Amygdala (tissue), 56 donors: ENCODE data around the gene RAD52.

Experiments
- DNase-seq, 56 donors: peaks; one replicate each; lab custom pipeline; 2025; lab: John Stamatoyannopoulos, UW

RAD52 gene

GRCh38 chr12:884746-885414, 64.6 kb downstream of the RAD52 start:
- no peak for DNase-seq

- no peak for DNase-seq
Measured at GRCh38 chr12:880656-881055, 68.8 kb downstream of the RAD52 start.

GRCh38 chr12:879641-880040, 69.9 kb downstream of the RAD52 start:
- DNase-seq: no peak

- DNase-seq: no peak
Measured at GRCh38 chr12:873954-874353, 75.5 kb downstream of the RAD52 start.

- DNase-seq: no peak
Measured at GRCh38 chr12:870378-870777, 79.1 kb downstream of the RAD52 start.

- DNase-seq: no peak
Measured at GRCh38 chr12:868722-869121, 80.8 kb downstream of the RAD52 start.

GRCh38 chr12:867905-868304, 81.6 kb downstream of the RAD52 start:
- DNase-seq: no peak

GRCh38 chr12:865614-866013, 83.9 kb downstream of the RAD52 start:
- DNase-seq: no peak

- no peak for DNase-seq
Measured at GRCh38 chr12:863285-863684, 86.2 kb downstream of the RAD52 start.

GRCh38 chr12:862303-862911, 87.1 kb downstream of the RAD52 start:
- DNase-seq: no peak
